Right renal cortex interstitium (tissue), 3 donors: ENCODE data around the gene RIPOR3. TPM values are rescaled to one million over a fixed set of nuclear protein-coding genes. Genes with fewer than 3 reads are reported as not detected.
"Not testable (repeated sequence)": the region's sequence is repeated elsewhere in the genome, so short reads cannot be mapped to it uniquely, and the experiment has no call there.

Source experiments
- DNase-seq, 3 donors: peaks; one replicate each; pipeline ENCODE4 v3.0.0-alpha.2; 2013; ENCODE audit warnings: low read depth in 3 of 3, low spot score in 2 of 3
- polyA plus RNA-seq, 3 donors: library from polyadenylated mRNA; unstranded; fragments of 120-200 nt; gene quantifications; one replicate each; pipeline ENCODE4 v1.2.1, GENCODE V29; 2013; ENCODE audit not compliant: insufficient read length in 3 of 3

RIPOR3 gene
- polyA plus RNA-seq, 3 donors: 6.4 to 6.9 (median 6.5) TPM

DNA sequence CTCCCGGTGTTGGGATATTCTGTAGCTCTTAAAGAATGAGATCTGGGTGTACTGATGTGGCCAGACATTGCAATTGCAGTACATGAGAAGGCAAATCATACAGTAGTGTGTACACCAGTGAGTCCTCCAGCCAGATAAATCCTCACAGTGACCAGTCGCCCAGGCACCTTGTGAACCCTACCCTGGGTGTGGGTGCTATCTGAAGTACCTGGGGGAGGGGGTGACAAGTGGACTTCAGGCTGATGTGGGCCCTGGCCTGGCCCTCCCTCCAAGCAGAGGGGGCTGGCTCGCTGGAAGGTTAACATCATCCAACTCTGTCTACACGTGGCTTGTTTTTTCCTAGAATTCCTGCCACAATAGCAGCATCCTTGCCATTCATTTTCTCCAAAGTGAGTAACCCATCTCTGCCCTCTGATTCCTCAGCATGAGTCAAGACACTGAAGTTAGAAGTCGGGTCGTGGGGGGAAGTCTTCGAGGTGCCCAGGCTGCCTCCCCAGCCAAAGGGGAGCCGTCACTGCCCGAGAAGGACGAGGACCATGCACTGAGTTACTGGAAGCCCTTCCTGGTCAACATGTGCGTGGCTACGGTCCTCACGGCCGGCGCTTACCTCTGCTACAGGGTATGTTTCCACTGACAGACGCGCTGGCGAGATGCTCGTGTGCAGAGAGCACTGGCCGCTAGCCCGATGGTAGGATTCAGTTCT is 110.3 kb downstream of the RIPOR3 start:
- no peak for DNase-seq

GRCh38 chr20:50580016-50580747 is 111.2 kb downstream of the RIPOR3 start:
- no peak for DNase-seq

DNA sequence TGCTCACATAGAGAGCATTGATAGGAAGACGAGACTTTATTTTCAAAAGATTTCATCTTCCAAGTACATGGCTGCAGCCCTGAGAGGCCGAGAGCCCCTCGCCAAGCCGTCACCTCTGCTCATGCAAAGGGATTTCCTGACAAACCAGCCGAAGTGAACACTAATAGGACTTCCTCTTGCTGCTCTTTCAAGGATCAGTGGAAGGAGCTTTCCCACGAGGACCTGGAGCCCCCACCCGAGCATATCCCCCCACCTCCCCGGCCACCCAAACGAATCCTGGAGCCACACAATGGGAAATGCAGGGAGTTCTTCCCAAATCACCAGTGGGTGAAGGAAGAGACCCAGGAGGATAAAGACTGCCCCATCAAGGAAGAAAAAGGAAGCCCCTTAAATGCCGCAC is 111.8 kb downstream of the RIPOR3 start:
- DNase-seq: no peak

- DNase-seq: no peak
Observed at GRCh38 chr20:50578778-50579165, 112.6 kb downstream of the RIPOR3 start.

- DNase-seq: no peak
Observed at GRCh38 chr20:50578061-50578777, 113.1 kb downstream of the RIPOR3 start.

GRCh38 chr20:50577175-50578018 is 113.9 kb downstream of the RIPOR3 start:
- DNase-seq: no peak

DNA sequence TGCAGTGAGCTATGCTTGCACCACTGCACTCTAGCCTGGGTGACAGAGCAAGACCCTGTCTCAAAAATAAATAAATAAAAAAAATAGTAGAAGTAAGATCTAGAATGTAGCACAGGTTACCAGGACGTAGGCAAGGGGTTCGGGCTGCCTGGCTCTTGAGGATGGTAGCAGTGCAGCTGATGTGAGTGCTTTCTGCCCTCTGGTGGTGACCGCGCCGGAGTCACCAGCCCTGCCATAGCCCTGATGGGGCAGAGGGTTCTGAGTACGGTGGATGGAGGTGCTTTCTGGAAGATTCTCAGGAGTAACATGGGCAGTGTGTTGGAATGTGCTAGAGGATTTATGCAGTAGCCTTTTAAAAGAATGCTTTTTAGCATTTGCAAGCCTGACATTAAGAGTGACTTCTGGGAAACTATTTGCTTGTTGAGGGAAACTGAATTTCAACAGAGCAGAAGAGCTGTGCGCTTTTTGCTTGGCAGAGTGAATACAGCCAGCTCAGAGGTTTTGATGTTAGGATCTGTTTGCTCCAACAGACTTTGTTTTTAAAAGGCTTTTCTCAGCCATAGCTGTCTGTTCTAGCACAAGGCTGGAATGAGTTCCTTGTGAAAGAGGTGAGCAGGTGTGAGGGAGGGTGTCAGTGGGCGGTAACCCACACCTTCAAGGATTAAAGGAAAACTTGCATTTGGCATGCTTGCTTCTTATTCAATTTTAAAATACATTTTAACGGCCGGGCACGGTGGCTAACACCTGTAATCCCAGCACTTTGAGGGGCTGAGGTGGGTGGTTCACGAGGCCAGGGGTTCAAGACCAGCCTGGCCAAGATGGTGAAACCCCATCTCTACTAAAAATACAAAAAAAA is 115.2 kb downstream of the RIPOR3 start:
- no peak for DNase-seq

GRCh38 chr20:50574586-50574985 is 116.8 kb downstream of the RIPOR3 start:
- no peak for DNase-seq

DNA sequence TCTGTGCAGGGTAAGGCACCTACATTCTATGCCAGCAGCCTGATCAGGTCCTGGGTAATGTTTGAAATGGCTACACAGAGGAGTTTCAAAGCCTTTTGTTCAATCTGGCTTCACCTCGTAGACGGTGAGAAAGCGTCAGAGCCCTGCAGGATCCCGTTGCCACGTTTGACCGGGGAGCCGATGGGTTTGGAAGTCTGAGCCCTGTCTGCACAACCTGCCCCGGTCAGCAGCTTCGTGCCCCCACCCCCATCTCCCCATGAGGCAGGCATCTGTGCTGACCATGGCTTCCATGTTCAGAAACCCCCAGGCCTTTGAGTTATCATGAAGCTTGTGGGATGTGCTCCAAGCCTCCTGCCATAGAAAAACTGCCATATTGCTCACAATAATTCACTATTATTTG is 117.2 kb downstream of the RIPOR3 start:
- no peak for DNase-seq

- no peak for DNase-seq
Observed at GRCh38 chr20:50572938-50573777, 118.2 kb downstream of the RIPOR3 start.

DNA sequence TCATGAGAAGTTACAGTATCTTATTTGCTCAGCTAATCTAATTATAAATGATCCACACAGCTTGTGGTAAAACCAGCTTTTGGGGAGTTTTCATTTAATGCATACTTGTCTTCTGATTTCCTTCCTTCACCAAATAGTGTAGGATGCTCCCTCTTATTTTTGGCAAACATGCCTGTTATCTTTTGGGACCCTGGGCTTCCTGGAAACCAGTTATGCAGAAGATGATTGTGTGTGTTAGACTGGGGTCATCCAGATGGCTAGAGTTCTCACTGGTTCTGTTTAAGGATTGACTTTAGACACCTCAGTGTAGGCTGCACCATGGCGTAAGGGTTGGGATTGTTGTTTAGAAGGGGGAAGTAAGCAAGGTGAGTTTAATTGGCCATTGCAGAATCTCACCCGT is 119.9 kb downstream of the RIPOR3 start:
- no peak for DNase-seq

DNA sequence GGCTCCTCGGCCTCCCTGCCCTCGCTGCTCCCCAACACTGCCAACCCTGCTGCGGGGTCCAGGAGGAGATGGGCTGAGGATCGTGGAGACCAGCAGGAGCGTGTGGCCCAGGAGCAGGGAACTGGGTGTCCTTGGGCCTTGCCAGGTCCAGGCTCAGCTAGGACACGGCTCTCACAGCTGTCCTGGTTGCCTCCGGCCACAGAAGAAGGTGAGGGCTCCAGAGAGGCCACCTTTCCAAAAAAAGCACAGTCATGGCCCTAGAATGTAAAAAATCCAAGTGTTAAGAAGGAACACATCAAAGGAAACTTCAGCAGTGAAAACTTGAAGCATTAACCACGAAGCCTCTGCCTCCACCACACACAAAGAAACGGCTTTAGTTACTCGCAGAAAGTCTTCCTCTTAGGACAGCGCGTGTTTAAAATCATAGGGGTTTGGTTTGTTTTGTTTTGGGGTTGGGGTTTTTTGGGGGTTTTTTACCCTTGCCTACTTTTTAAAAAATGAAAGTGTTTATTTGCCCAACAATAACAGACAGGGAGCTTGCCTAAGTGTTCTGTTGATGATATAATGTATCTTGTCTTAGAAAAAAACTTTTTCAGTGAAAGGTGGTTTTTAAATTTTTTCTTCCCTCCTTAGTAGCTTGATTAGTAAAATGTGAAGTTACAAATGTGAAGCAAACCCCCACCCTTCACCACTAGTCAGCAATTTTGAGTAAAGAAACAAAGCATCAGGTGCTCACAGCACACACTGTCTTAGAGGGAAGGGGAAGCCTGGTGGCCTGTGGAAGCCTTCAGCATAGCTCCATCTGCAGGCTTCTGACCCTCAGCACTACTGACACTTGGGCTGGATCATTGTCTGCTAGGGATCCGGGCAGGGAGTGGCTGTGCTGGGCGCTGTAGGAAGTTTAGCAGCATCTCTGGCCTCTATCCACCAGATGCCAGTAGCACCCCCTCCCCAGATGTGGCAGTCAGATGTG is 121.2 kb downstream of the RIPOR3 start:
- DNase-seq: no peak

DNA sequence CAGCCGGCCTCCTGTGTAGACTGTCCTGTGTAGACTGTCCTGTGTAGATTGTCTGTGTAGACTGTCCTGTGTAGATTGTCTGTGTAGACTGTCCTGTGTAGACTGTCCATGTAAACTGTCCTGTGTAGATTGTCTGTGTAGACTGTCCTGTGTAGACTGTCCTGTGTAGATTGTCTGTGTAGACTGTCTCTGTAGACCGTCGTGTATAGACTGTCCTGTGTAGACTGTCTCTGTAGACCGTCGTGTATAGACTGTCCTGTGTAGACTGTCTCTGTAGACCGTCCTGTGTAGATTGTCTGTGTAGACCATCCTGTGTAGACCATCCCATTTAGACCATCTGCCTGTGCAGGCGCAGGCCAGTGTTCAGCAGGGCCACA is 121.9 kb downstream of the RIPOR3 start:
- DNase-seq: not testable (repeated sequence)

- DNase-seq: no peak
Observed at GRCh38 chr20:50568549-50568942, 122.8 kb downstream of the RIPOR3 start.

GRCh38 chr20:50567860-50568548 is 123.3 kb downstream of the RIPOR3 start:
- no peak for DNase-seq

- no peak for DNase-seq
Observed at GRCh38 chr20:50565871-50566270, 125.5 kb downstream of the RIPOR3 start.

DNA sequence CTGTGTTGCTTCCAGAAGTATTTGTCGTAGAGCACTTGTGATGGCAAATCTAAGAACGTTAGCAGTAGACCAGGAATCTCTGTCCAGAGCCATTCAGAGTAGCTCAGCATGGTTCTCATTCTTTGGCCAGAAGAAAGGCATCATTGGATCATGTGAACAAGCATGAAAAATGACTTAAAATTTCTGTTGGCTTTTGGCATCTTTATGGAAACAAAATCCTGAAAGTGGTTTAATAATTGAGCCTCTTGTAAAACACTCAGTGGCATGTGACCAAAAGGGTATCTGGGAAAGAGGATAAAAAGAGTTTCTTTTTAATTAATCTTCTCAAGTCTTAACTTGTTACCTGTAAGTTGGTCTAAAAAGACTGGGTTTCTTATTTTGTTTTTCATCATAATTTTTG is 126.0 kb downstream of the RIPOR3 start:
- no peak for DNase-seq
